Breast epithelium (tissue), 3 donors: ENCODE data around the gene CDK6.

Source experiments
- CTCF ChIP-seq, 3 donors: fragments of 450-650 bp; IDR thresholded peaks; one replicate each; pipeline ENCODE4 v1.5.1; 2016 to 2017; ENCODE audit warnings: antibody characterized with exemption in 3 of 3, mild to moderate bottlenecking in 3 of 3, moderate library complexity in 3 of 3
- POLR2AphosphoS5 ChIP-seq, 3 donors: sonication (generic); formaldehyde crosslinking; IDR thresholded peaks; one replicate each; pipeline ENCODE4 v1.6.1; 2017; ENCODE audit warnings: antibody characterized with exemption in 3 of 3

DNA sequence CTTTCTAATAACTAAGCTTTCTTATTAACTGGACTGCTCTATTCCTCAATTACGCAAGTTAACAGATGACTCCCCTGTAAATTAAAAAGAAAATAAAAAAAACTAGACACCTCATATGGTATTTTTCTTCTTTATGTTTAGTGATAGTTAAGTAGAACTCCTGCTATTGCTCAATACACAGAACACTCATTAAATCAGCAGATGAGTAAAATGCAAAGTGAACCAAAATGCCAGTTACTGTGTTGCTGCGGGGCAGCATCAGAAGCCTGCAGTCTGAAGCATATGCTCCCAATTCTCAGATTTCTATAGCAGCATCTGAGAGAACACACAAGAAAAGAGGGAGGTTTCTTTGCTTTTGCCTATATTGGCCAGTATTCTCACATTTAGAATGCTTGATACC, 28.4 kb downstream of the CDK6 start:
- TF ChIP-seq CTCF (IDR thresholded peaks at IDR 0.05) (no peak), POLR2AphosphoS5 (IDR thresholded peaks at IDR 0.05) (no peak)
